NB4 (cell line): Measurements from ENCODE around the gene HGD.

Source experiments
- POLR2A ChIP-seq: IDR thresholded peaks from 2 replicates; pipeline ENCODE4 v1.6.1; 2011; ENCODE audit warnings: mild to moderate bottlenecking; ENCODE audit not compliant: insufficient read length; ENCODE audit errors: extremely low read depth
- TF ChIP-seq, protein P1 (sequence below): IDR thresholded peaks from one replicate; pipeline ENCODE4 v1.5.1; 2012; ENCODE audit warnings: low read depth, low read length

DNA sequence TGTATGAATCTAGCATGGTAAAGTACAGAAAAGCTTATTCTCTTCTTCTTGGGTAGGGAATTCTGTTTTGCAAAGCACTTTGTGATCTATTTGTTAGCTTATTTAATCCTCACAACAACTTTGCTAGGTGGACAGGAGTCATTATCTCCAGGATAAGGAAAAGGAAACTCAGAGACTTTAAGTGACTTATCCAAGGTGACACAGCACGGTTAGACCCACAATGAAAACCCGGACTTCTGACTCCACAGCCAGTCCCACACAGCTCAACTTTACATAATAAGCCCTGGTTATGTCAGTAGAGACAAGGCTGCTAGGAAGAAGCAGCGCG lies 86.3 kb downstream of the HGD start:
- TF ChIP-seq, protein P1, sequence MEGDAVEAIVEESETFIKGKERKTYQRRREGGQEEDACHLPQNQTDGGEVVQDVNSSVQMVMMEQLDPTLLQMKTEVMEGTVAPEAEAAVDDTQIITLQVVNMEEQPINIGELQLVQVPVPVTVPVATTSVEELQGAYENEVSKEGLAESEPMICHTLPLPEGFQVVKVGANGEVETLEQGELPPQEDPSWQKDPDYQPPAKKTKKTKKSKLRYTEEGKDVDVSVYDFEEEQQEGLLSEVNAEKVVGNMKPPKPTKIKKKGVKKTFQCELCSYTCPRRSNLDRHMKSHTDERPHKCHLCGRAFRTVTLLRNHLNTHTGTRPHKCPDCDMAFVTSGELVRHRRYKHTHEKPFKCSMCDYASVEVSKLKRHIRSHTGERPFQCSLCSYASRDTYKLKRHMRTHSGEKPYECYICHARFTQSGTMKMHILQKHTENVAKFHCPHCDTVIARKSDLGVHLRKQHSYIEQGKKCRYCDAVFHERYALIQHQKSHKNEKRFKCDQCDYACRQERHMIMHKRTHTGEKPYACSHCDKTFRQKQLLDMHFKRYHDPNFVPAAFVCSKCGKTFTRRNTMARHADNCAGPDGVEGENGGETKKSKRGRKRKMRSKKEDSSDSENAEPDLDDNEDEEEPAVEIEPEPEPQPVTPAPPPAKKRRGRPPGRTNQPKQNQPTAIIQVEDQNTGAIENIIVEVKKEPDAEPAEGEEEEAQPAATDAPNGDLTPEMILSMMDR = no peak
- no peak for TF ChIP-seq POLR2A
